ENCODE measurements around the gene USP2.
"Not testable (repeated sequence)": the region's sequence is repeated elsewhere in the genome, so short reads cannot be mapped to it uniquely, and the experiment has no call there.

The USP2 gene

GRCh38 chr11:119412072-119412471, 30.6 kb upstream of the USP2 start:
- DNase-seq (ENCODE audit: low read depth in 2 of 2): no peak

DNA sequence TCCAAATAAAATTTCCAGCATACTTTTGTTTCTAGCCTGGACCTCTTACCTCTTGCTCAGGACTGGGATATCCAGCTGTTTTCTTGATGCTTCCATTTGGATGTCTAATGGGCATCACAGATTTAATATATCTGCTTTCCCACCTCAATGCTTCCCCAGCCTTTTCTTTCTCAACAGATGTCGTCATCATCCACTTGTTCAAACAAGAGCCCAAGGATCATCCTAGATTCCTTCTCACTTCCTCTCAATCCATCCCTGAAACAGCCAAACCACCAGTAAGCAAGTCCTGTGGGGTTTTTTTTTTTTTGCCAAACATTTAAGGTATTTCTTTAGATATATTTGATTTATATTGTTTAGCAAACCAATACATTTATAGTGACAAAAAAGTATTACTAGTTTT, 29.0 kb upstream of the USP2 start:
- DNase-seq (ENCODE audit: low read depth in 2 of 2): no peak

DNA sequence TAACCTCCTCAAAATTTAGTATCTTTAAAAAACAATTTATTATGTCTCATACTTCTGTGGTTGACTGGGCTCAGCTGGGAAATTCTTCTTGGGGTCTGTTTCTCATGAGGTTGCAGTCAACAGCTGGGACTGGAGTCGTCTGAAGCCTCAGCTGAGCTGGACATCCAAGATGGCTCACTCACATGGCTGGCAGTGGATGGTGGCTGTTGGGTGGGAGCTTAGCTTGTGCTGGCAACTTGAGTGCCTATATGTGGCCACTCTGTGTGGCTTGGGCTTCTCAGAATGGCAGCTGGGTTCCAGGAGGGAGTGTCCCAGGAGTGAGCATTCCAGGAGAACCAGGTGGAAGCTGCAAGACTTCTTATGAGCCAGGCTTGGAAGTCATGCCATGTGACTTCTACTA, 28.2 kb upstream of the USP2 start:
- DNase-seq (ENCODE audit: low read depth in 2 of 2): no peak

GRCh38 chr11:119406005-119406404, 24.5 kb upstream of the USP2 start:
- no peak for DNase-seq (ENCODE audit: low read depth in 2 of 2)

- DNase-seq (ENCODE audit: low read depth in 2 of 2): not testable (repeated sequence)
These were observed 24.0 kb upstream of the USP2 start for GRCh38 chr11:119405448-119405847.

DNA sequence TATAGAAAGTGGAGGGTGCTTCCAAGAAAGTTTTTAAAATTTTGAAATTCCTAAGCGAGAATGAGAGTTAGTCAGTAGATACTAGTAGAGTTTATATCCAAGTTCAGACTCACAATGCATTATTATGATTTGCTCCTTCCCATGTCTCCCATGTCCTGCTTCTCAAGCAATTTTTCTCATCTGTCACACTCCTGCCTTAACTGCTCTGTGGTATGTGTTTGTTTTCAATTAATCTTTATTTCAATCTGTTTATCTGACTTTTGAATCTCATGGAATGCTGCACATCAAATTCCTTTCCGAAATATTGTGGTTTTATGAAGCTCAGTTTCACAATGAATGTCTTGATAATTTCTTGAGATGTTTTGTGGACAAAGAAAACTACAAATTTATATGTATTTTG, 23.4 kb upstream of the USP2 start:
- DNase-seq (ENCODE audit: low read depth in 2 of 2): no peak

GRCh38 chr11:119403021-119403420, 21.5 kb upstream of the USP2 start:
- no peak for DNase-seq (ENCODE audit: low read depth in 2 of 2)

DNA sequence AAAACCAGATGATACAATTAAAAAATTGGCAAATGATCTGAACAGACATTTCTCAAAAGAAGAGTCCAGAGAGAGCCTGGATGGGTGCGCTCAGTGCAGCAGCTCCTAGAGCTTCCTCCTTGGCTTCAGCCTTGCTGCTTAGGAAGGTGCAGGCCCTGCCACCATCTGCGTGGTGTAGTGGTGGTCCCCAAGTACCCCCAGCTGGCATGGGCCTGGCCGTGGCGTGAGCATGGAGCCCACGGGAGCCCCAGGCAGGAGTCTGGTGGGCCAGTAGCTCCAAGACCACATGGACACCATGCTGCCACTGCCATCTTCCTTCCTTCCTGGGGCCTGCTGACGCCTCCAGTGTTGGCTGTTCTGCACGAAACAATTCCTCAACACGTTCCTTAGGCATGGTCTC, 21.0 kb upstream of the USP2 start:
- DNase-seq (ENCODE audit: low read depth in 2 of 2): no peak

DNA sequence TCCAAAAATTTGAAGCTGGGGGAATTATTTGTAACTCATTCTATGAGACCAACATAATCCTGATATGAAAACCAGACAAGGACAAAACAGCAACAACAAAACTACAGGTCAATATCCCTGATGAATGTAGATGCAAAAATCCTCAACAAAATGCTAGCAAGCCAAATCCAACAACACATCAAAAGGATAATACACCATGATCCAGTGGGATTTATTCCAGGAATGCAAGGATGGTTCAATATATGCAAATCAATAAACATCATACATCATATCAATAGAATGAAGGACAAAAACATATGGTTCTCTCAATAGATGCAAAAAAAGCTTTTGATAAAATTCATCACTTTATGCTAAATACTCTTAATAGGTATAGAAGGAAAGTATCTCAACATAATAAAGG, 19.4 kb upstream of the USP2 start:
- no peak for DNase-seq (ENCODE audit: low read depth in 2 of 2)

DNA sequence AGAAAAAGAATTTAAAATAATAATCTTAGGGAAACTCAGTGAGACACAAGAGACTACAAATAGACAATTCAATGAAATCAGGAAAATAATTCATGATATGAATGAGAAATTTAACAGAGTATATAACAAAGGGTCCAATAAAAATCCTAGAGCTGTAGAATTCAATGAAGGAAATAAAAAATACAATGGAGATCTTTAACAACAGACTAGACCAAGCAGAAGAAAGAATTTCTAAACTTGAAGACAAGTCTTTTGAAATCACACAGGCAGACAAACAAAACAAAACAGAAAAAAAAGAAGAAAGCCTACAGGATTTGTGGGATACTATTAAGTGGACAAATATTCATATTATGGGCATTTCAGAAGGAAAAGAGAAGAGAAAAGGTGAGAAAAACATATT, 16.2 kb upstream of the USP2 start:
- DNase-seq (ENCODE audit: low read depth in 2 of 2): no peak

- DNase-seq (ENCODE audit: low read depth in 2 of 2): no peak
These were observed 15.3 kb upstream of the USP2 start for GRCh38 chr11:119396835-119397234.

DNA sequence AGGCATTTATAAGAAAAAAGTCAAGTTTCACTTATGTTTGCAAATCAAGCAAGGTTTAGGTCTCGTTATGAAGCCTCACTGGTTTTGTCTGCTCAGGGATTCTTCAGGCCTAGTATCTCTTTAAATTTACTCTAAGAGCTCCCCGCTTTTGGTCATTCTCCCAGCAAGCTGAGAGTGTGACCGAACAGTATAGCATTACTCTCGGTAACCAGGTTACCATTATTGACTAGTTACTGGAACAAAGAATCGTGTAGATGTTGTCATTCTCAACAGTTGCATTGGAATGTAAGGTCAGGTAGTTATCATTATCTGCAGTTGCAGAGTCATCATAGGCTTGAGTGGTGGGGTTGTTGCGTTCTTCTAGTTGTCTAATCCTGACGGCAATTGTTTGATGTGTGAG, 9.8 kb upstream of the USP2 start:
- no peak for DNase-seq (ENCODE audit: low read depth in 2 of 2)

- DNase-seq (ENCODE audit: low read depth in 2 of 2): no peak
These were observed 8.2 kb upstream of the USP2 start for GRCh38 chr11:119389611-119390254.

GRCh38 chr11:119388103-119388502, 6.6 kb upstream of the USP2 start:
- DNase-seq (ENCODE audit: low read depth in 2 of 2): no peak

GRCh38 chr11:119384332-119384731, 2.8 kb upstream of the USP2 start:
- DNase-seq (ENCODE audit: low read depth in 2 of 2): no peak

DNA sequence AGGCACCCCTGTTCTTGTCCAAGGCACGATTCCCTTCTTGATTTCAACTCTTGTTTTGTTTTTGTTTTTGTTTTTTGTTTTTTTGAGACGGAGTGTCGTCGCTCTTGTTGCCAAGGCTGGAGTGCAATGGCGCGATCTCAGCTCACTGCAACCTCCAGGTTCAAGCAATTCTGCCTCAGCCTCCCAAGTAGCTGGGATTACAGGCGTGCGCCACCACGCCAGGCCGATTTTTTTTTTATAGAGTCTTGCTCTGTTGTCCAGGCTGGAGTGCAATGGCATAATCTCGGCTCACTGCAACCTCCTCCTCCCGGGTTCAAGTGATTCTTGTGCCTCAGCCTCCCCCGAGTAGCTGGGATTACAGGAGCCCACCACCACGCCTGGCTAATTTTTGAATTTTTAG, 1.0 kb upstream of the USP2 start:
- DNase-seq (ENCODE audit: low read depth in 2 of 2): not testable (repeated sequence)

DNA sequence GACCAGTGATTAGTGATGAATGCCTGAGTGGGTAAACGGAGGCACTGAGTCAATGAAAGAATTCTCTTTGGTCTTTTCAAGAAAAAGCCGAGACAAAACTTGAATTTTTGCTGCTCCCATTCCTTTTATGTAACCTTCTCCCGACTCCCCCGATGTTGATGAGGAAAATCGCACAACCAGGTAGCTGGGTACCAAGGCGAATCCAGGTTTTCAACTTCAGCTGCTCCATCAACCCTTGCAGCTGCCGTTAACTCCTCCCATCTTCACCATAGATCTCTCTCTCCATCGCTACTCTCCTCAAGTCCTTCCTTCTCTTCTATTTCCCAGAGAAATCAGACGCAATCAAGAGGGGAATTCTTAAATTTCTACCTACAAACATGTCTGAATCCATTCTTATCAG, 611 bp upstream of the USP2 start:
- no peak for DNase-seq (ENCODE audit: low read depth in 2 of 2)

DNA sequence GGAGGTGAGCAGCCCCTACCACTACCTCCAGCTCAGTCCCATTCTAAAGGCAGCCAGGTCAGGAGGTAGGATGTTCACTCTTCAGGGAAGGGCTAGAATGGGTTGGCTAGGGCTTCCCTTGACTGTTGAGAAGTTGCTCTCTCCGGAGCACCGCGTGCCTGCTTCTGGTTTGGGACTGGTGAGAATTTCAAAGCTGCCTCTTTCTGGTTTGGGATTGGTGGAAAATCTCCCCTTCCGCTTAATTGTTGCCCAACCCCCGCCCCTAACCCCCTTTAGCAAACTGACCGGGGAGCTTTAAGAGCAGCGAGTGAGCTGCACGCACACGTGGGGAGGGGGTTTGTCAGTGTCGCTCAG, 686 bp downstream of the USP2 start:
- DNase-seq (ENCODE audit: low read depth in 2 of 2): no peak

- no peak for DNase-seq (ENCODE audit: low read depth in 2 of 2)
These were observed 1.2 kb downstream of the USP2 start for GRCh38 chr11:119380160-119380826.

- DNase-seq (ENCODE audit: low read depth in 2 of 2): no peak
These were observed 2.5 kb downstream of the USP2 start for GRCh38 chr11:119378851-119379465.

DNA sequence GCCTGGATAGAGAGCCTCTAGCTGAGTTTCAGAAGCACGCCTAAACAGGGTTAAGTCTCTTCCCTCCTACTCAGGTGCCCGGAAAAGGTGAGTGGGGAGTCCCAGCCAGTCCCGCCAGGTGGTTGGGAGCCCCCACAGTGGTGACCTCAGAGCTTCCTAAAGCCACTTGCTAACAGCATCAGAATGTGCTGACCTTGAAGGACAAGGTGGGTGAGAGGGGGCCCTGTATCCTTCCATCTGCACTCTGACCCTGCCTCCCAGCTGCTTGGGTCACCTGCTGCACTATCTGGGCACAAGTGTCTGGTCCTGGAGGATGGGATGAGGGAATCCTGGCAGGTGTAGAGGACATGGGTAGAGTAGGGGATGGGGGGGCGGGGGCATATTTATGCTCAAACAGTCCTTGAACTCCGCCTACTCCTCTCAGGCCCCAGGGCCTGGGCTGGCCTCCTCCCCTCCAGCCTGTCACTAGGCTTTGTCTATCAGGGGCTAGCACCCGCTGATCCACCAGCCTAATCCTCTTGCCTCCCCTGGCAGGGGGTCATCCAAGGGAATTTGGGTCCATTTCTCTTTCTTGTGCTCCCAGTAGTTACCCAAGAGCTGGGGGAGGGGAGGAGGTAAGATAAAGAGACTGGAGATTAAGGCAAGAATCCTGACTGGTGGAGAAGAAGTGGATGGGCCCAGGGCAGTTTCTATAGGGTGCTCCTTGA, 3.4 kb downstream of the USP2 start:
- no peak for DNase-seq (ENCODE audit: low read depth in 2 of 2)

- no peak for DNase-seq (ENCODE audit: low read depth in 2 of 2)
These were observed 4.2 kb downstream of the USP2 start for GRCh38 chr11:119377112-119377901.

Measured in stimulated activated CD4-positive, alpha-beta T cell treated with anti-CD3 and anti-CD28 coated beads, Interleukin-1b, Interleukin-23, amount 100 ng/mL, for 1 hour (primary cell).